Loucy (cell line): ENCODE results near the gene FKBP8.

Experiments
- CTCF ChIP-seq: fragments of 200-600 bp; sonication (generic); conservative IDR thresholded peaks from 2 replicates; pipeline ENCODE4 v1.5.1; 2014; ENCODE audit warnings: mild to moderate bottlenecking, antibody characterized with exemption, low read length
- EZH2phosphoT487 ChIP-seq: fragments of 200-600 bp; IDR thresholded peaks from 2 replicates; pipeline ENCODE4 v1.6.1; 2018; ENCODE audit warnings: antibody characterized with exemption, mild to moderate bottlenecking, moderate library complexity, borderline replicate concordance

GRCh38 chr19:18518639-18519038 is 24.7 kb downstream of the FKBP8 start:
- no peak for TF ChIP-seq CTCF
- no peak for TF ChIP-seq EZH2phosphoT487
